Measurements from ENCODE around the gene GRM2.

GRM2 gene

GRCh38 chr3:51706788-51707731 lies at the start of gene GRM2:
GRM2 (plus strand) TSS chr3:51707068; CDS start chr3:51708984, 1,916 bp downstream.
- peak; percentile 73 for DNase-seq

- no peak for DNase-seq
These were observed 49.6 kb upstream of the GRM2 start for GRCh38 chr3:51657234-51657633.

DNA sequence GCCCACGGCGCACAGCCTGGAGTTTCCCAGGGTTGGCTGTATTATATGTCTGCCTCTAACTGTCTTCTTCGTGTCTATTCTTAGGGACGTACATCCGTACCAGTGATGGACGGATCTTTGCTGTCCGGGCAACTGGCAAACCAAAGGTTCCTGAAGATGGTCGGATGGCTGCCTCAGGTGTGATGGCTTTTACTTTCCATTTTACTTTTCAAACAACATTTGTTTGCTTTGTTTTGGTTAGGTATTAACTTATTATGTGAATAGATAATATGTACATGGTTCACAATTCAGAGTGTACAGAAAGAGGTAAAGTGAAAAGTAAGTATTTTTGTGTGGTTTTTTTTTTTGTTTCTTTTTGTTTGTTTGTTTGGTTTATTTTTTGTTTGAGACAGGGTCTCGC lies 46.9 kb upstream of the GRM2 start:
- no peak for DNase-seq

GRCh38 chr3:51662456-51662855 lies 44.4 kb upstream of the GRM2 start:
- no peak for DNase-seq

- no peak for DNase-seq
These were observed 38.1 kb upstream of the GRM2 start for GRCh38 chr3:51668756-51669155.

GRCh38 chr3:51669241-51670052 lies 37.4 kb upstream of the GRM2 start:
- peak; percentile 38 for DNase-seq

DNA sequence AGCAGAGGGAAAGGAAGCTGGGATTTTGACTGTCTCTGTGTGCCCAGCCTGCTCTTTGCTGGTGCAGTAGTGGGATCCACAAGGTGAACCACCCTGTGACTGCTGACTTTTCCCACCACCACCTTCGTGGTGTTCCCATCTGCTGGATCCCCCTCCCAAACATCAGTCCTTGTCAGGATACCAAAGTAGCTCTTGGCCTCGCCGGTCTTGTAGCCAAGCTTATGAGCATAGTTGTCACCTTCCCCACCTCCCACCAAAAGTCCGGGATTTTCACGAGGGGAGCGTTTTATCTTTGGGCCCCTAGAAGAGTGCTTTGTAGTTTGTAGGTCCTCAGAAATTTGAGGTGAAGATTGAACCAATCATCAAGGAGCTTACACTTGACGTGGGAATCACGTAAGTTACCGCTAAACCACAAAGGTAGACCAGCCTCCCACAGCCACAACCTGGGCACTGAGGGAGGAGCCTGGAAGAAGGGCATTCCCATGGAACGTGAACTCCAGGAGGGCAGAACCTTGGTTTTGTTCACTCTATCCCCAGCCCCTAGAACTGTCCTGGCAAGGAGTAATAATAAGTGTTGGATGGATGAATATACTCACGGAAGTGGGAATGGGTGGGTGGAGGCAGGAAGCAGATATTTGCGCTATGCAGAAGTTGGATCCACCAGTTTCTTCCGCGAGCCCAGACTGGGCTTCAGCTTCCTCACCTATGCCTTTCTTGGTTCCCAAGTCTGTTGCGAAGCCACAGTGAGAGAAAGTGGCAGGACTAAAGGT lies 36.6 kb upstream of the GRM2 start:
- no peak for DNase-seq

- DNase-seq = peak; percentile 41
These were observed 35.8 kb upstream of the GRM2 start, which contains the start of gene TEX264 for GRCh38 chr3:51670823-51671733. TEX264 (plus strand) TSS chr3:51671252; CDS start chr3:51674305, 3,053 bp downstream.

DNA sequence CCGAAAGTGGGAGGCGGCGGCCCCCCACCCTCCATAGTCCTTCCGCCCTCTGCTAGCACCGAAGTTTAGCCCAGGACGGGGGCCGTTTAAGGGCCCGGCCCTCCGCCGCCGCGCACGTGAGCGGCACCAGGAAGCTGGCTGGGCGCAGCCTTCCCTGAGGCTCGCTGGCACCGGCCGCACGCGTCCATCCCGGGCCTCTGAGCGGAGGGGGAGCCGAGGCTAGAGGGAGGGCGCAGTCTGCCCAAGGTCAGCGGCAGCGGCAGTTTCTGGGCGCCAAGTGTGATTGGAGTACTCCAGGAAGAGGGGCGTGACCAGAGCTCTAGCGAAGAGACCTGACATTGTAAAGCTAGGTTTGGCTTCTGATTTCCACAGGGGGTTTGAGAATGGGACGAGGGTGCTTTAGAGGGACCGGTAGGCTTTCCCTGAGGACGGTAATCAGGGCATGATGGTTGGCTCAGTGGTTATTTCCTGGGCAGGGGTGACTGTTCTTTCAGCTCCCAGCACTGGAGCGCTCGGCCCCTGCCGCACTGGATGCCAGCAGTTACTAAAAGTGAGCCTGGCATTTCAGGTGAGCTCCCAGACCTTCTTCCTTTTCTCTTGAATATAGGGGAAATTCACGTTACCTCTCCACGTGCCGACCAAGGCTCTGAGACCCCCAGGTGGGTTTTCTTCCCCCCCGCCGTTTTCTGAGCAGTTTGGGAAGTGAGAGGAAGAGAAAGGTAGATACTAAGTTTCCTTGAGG lies 35.0 kb upstream of the GRM2 start:
- peak; percentile 46 for DNase-seq

- DNase-seq = no peak
These were observed 33.6 kb upstream of the GRM2 start for GRCh38 chr3:51673181-51673801.

- no peak for DNase-seq
These were observed 32.8 kb upstream of the GRM2 start for GRCh38 chr3:51673802-51674654.

DNA sequence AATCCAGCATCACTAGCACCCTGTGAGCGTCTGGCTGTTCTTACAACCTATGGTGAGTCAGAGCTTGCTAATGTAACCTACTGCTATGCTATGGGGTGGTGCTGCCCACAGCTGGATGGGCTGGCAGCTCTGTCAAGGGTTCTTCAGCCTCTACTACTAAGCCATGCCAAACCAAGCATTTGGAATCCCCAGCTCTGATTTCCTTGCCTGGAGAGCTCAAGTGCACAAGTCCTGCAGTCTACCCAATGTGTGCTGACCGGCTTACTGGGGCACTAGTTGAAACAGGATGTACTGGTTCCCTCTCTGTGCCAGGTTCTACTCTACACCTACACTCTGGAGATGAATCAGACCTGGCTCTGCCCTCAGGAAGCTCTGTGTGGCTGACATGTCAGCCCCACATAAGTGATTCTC lies 31.7 kb upstream of the GRM2 start:
- no peak for DNase-seq

DNA sequence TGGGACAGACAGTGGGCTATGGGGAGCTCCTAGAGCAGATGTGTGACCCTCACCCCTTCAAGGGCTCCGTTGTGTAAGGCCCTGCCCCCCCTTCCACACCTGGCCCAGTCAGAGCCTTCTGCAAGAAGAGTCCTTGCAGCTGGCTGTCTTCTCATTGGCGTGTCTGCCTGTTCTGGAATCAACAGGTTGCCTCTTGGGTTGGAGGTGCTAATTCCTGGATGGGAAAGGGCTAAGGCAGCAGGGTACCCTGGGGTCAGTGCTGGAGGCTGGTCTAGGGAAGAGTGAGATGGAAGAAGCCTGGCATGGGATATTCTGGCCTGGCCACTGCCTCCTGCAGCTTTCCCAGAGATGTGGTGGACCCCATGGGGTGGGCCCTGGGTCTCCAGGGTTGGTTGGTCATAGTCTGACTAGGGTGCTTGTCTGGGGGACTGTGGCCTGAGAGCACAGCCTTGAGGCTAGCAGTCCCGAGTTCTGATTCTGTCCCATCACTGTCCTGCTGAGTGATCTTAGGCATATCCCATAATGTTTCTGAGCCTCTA lies 30.7 kb upstream of the GRM2 start:
- DNase-seq = no peak

- no peak for DNase-seq
These were observed 29.5 kb upstream of the GRM2 start for GRCh38 chr3:51677358-51677757.

GRCh38 chr3:51678186-51678585 lies 28.7 kb upstream of the GRM2 start:
- DNase-seq = no peak

- DNase-seq = no peak
These were observed 28.2 kb upstream of the GRM2 start for GRCh38 chr3:51678641-51679040.

GRCh38 chr3:51679318-51679717 lies 27.6 kb upstream of the GRM2 start:
- DNase-seq = no peak

DNA sequence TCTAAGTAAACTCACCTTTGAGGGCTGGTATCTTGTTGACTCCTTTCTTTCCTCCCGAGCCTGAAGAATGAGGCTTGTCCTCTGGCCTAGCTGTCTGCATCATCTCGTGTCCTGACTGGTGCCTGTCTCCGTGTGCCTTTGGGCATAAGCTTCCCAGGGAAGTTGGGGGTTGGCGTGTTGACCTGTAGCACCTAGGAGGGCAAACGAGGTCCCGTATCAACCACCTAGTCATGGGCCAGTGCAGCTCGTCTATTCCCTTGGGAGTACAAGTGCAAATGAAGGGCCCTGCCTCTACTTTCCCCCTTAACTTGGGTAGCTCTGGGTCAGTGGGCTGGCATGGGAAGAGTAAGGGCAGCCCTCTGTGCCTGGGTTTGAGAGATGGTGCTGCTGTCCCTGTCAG lies 27.1 kb upstream of the GRM2 start:
- no peak for DNase-seq

GRCh38 chr3:51680196-51680595 lies 26.7 kb upstream of the GRM2 start:
- DNase-seq = no peak
